ENCODE data around the gene EML6.

Gene EML6

GRCh38 chr2:54942373-54942772 lies 218.9 kb downstream of the EML6 start:
- FAIRE-seq: no peak
- DNase-seq (ENCODE audit: low spot score): no peak

DNA sequence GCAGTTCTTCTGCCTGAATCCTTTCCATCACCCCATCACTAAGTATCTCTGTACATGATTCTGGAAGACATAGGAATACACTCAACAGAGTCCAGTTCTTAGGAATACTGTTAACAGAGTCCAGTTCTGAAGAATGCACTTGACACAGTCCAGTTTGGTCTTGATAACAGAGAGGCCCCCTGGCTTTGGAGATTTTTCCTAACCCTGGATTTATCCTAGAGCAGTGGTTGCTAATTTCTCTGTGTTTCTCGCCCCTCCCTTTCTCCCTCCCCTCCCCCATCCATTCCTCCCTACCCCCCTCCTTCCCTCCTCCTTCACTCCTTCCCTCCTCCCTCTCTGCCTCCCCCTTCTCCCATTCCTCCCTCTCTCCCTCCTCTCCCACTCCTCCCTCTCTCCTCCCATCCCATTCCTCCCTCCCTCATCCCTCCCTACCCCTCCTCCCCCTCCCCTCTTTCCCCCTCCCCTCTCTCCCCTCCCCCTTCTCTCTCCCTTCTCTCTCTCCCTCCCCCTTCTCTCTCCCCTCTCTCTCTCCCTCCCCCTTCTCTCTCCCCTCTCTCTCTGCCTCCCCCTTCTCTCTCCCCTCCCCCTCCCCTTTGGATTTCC lies 221.4 kb downstream of the EML6 start:
- FAIRE-seq (no peak), DNase-seq (ENCODE audit: low spot score) (no peak)

GRCh38 chr2:54945391-54946219 lies 222.1 kb downstream of the EML6 start:
- no peak for DNase-seq (ENCODE audit: low spot score)
- FAIRE-seq: no peak

DNA sequence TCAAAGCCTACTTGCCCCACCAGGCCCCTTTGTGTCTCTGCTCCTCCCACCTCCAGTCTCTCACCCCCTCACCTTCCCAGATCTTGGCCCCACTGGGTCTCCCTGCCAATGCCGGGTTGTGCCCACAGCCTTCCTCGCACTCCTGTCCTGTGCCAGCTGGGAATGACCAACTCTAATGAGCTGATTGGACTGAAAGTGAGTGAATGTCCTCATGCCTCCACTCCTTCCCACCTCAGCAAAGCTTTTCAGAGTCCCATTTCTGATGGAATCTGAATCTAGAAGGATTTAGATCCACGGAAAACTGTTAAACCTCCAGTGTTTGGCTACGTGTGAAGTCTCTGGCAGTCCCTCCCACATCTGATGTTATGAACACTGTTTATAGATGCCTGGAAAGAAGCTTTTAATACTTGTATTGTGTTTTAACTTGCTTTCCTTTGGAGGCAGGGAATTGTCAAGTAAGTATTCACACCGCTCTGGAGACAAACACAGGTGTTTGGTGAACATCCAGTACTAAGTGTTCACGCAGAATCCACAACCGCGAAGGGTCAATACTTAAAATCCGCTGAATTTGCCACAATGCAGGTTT lies 222.9 kb downstream of the EML6 start:
- FAIRE-seq (no peak), DNase-seq (ENCODE audit: low spot score) (no peak)

DNA sequence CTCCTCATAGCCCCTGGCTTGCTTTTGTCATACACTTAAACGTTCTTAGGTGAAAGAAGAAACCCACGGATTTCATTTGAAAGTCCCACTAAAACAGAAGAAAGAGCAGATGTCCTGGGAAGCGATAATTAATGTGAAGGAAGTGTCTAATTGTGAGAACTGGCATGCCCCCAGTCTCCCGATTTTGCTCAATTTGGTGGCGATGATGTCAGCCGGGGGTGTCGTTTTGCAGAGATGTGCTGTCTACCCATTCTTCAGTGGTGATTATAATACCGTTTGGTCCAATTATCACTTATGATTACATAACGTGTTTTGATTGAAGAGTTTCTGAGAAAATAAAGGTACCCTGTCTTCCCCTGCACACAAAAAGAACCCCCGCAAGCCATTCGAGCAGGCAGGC lies 223.7 kb downstream of the EML6 start:
- DNase-seq (ENCODE audit: low spot score) (no peak), FAIRE-seq (no peak)

DNA sequence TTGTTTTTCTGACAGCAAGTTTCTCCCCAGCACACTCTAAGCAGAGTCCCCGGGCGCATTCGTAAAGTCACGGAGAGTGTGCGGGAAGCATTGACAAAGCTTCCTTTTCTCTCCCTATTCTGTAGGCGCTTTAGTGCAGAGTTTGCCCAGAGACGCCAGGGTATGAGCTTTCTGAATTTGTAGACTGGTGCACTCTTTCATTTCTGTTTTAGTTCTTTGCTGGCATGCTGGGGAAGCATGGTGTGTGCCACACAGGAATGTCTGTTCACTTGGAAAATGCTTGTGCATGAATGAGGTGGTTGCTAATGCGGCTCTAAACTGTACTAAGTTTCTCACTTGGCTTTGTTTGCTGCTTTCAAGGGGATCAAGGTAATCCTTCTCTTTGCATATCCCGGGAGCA lies 224.2 kb downstream of the EML6 start:
- no peak for DNase-seq (ENCODE audit: low spot score)
- no peak for FAIRE-seq

GRCh38 chr2:54948120-54948519 lies 224.7 kb downstream of the EML6 start:
- FAIRE-seq (no peak), DNase-seq (ENCODE audit: low spot score) (no peak)

DNA sequence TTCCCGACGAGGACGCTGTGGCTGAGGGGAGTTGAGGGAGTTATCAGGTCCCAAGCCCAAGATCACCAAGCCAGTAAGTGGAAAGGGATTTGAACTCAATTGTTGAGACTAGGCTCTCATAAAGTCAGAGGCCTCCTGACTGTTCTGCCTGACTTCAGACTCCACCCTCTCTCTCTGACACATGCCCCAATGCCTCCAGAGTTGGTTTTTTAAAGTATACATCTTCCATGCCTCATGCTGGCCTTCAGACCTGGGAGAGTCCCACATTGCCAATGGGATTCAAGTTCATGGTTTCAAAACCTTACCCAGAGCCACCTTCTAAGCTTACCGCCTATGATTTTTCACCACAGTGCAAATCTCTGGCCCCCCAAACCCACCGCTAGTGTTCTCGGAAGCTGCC lies 226.0 kb downstream of the EML6 start:
- DNase-seq (ENCODE audit: low spot score) (no peak), FAIRE-seq (no peak)

DNA sequence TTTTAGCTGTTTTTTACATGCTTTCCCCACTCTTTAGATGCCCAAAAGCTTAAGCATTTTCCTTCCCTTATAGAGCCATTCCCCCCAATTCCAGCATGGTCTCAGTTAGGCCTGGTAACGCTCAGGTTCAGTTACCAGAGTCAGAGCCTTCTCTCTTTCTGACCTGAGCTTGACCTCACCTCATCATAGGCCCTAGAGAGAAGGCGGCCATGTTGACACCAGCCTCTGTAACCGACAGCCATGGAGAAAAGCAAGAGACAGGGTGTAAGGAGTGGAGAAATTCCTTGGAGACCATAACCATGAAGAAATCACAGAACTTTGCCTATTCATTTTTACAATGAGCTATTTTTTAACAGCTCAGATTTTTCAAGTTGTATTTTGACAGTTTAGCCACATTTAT lies 227.3 kb downstream of the EML6 start:
- FAIRE-seq (no peak), DNase-seq (ENCODE audit: low spot score) (no peak)

GRCh38 chr2:54952425-54952824 lies 229.0 kb downstream of the EML6 start:
- no peak for FAIRE-seq

DNA sequence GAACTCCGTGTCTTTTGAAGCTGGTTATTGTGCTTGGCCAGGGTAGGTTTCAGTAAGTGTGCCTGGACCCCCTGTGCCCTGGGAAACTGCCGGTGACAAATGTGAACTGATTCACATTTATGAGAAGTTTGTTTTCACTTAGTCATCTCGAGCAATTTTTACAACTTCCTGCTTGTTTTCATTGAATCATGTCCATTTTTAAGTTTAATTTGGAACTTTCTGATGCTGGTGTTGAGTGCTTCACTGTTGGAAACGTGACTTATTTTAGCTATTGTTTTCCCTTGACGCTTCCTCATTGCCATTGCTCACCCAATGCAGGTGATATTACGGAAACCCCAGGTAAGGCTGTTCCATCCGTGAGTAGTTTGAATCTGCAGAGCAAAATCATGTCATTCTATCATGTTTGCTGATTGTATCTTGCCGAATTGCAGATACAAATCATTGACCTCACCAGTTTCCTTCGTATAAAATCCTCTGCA lies 229.6 kb downstream of the EML6 start:
- DNase-seq (ENCODE audit: low spot score): no peak
- FAIRE-seq: no peak

More at GRCh38 chr2:54952425-54952824, 229.0 kb downstream of the EML6 start:
- DNase-seq (ENCODE audit: low spot score): no peak

DNA sequence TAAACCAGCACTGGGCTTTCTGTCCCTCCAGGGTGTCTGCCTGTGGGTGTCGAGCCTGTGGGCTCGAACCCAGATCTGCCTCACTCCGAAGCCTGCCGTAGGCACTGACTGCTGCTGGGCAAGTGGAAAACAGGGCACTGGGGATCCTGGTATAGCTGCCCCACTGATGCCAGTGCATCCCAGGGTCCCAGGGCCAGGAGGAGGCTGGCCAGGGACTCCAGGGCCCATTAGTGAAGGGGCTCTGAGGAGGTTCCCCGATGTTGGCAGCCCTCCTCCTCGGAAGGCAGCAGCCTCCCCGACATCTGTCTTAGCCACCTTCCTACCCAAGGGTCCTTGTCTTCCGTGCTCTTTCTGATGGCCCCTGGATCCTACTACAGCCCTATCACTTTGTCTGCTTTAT lies 230.7 kb downstream of the EML6 start:
- DNase-seq (ENCODE audit: low spot score) (no peak), FAIRE-seq (no peak)

- no peak for DNase-seq (ENCODE audit: low spot score)
- FAIRE-seq: no peak
Measured at GRCh38 chr2:54954705-54955357, 231.4 kb downstream of the EML6 start.

GRCh38 chr2:54955358-54956110 lies 232.1 kb downstream of the EML6 start:
- DNase-seq (ENCODE audit: low spot score): no peak

GRCh38 chr2:54956111-54956627 lies 232.7 kb downstream of the EML6 start:
- FAIRE-seq (no peak), DNase-seq (ENCODE audit: low spot score) (no peak)

More at GRCh38 chr2:54955358-54956110, 232.1 kb downstream of the EML6 start:
- FAIRE-seq: no peak

DNA sequence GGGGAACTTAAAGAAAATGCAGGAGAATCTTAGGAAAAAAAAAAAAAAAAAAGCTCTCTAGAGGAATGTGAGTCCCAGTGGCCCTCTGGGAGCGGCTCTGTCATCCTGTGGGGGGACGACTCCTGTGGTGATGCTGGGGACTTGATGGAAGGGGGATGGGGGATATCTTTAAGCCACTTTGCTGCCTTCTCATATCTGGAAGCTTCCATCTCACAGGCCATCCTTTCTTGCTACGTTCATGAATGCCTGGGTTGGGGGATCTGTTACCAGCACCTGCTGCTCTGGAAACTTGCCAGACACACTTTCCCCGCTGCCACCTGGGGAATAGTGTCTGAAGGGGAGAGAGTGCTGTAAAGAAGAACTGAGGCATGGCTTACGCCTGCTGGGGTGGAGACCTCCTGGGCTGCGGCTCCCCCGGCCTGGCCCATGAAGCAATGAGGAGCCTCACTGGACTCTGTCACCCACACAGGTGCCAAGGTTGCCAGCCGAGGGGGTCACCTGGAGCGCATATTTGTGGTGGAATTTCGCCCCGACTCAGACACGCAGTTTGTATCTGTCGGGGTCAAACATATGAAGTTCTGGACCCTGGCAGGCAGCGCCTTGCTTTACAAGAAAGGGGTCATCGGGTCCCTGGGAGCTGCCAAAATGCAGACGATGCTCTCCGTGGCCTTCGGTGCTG lies 234.0 kb downstream of the EML6 start:
- DNase-seq (ENCODE audit: low spot score): no peak

DNA sequence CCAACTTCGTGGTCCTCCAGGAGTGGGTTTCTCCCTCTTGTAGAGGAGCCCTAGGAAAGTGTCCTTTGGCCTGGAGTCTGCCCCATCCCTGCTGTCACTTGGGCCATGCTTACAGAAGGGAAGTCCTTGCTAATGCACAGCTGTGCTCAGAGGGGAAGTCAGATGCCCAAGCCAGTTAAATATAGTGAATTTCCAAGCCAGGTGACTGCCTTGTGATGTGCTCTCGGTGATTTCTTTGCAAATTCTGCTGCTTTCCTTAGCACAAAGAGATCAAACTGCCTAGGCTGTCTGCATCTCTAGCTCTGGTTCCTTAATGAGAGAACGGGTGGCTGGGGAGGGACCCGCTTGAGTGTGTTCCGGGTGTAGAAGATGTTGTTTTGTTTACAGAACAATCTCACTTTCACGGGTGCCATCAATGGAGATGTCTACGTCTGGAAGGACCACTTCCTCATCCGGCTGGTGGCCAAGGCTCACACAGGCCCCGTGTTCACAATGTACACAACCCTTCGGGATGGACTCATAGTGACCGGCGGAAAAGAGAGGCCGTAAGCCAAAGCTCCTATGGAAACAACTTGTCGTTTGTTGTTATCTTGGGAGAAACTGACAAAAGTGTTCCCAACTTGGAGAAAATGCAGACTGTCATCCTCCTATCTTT lies 235.4 kb downstream of the EML6 start:
- no peak for FAIRE-seq
- no peak for DNase-seq (ENCODE audit: low spot score)

More for the DNA sequence above, 234.0 kb downstream of the EML6 start:
- no peak for FAIRE-seq

DNA sequence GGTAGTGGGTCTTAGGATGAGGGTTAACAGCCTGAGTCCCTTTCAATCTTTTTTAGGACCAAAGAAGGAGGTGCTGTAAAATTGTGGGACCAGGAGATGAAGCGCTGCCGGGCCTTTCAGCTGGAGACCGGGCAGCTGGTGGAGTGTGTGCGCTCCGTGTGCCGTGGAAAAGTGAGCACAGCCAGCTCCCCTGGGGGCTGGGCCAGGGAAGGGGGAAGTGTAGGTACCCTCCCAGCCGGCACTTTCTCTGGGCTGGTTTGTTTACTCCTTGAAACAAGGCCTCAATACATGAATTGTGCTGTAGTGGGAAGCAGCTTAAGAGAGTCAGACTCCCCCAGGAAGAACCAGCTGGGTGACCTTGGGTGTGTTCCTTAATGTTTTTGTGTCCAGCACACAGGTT lies 236.7 kb downstream of the EML6 start:
- DNase-seq (ENCODE audit: low spot score) (no peak), FAIRE-seq (no peak)

GRCh38 chr2:54962511-54962910 lies 239.0 kb downstream of the EML6 start:
- FAIRE-seq (no peak), DNase-seq (ENCODE audit: low spot score) (no peak)

GRCh38 chr2:54962935-54963440 lies 239.5 kb downstream of the EML6 start:
- DNase-seq (ENCODE audit: low spot score): no peak
- no peak for FAIRE-seq

Data from urothelium cell line (cell line).